ENCODE data around the gene BEND3.

BEND3 gene

GRCh38 chr6:107080036-107080435, 35.3 kb downstream of the BEND3 start:
- DNase-seq = peak in 1 of 2 donors; percentile 20

DNA sequence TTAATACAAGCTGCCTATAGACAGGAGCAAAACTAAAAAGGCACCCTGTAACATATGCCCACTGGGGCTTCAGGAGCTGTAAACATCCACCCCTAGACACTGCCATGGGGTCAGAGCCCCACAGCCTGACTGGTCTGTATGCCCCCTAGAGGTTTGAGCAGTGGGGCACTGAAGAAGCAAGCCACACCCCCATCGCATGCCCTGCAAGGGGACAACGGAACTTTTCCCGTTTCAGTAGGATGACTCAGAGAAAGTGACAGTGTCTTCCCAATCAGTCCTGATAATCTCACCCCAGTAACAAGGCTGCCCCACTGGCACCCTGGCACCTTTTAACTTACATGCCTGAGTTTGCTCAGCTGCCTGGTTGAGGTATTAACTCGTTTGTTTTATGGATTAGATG, 35.9 kb downstream of the BEND3 start:
- DNase-seq = no peak

DNA sequence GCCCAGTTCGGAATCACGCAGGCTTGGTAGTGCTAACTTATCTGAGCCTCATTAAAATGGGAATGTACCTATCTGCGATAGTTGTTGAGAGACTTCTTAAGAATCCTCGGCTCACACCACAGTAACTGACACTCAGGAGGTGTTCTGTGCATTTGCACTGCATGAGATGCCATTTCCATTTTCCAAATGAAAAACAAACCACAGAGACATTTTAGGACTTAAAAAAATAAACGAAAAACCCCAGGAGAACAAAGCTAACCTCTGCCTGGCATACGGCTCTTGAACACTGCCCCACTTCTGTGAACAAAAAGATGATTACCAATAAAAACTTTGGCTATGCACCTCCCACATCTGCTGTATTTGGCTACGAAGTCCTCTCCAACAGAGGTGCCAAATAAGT, 37.6 kb downstream of the BEND3 start:
- no peak for DNase-seq

DNA sequence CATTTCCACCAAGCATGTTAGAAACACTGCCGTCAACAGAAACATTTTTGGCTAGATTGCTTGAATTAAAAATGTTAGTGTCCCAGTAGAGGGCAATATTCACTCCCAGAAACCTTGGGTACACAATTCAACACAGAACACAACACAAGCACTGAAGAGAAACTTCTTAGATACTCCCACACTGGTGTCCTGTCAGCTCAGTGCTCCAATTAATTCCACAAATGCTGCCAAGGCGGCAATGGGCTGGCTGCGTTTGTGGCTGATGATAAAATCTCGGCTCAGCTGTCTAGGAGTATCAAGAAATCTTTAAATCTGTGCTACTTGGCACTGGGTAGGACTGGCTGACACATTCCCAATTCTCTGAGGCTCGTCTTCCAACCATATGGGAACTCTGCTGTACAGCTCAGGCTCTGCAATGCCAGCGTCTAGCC, 39.3 kb downstream of the BEND3 start:
- DNase-seq = peak in 1 of 2 donors; percentile 11

GRCh38 chr6:107070686-107071085, 44.6 kb downstream of the BEND3 start:
- DNase-seq = no peak

DNA sequence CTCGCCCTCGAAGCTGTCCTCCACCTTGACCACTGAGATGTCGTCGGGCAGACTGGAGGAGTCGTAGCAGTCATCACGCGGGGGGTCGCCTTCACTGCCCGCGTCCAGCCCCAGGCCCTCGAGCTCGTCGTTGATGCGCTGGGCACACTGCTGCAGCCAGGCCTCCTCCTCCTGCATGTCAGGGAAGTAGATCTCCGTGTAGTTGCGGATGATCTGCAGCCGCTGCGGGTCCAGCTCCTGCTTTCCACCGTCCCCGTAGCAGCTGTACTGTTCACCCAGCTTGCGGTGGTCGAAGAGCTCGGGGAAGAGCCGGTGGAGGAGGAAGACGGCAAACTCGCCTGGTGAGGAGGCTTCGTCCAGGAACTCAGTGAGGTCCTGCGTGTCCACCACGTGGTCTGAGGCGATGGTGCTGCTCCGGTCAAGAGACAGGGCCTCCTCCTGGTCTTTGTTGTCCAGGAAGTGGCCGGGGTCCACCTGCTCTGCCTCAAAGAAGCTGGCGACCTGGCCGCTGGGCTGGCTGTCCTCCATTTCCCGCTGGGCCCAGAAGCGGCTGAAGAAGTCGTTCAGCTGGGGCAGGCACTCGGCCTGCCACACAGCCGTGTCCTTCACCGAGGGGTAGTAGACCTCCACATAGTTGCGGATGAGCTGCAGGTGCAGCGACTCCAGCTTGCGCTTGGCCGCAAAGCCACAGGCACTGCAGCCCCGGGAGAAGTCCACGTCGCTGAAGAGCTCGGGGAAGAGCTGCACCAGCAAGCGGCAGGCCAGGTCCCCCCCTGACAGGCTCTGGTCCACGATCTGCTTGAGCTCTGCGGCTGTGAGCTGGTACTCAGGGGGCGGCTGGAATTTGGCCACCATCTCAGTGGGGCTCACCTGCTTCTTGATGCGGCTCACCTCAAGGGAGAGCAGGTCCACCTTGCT, 45.4 kb downstream of the BEND3 start:
- DNase-seq = no peak

DNA sequence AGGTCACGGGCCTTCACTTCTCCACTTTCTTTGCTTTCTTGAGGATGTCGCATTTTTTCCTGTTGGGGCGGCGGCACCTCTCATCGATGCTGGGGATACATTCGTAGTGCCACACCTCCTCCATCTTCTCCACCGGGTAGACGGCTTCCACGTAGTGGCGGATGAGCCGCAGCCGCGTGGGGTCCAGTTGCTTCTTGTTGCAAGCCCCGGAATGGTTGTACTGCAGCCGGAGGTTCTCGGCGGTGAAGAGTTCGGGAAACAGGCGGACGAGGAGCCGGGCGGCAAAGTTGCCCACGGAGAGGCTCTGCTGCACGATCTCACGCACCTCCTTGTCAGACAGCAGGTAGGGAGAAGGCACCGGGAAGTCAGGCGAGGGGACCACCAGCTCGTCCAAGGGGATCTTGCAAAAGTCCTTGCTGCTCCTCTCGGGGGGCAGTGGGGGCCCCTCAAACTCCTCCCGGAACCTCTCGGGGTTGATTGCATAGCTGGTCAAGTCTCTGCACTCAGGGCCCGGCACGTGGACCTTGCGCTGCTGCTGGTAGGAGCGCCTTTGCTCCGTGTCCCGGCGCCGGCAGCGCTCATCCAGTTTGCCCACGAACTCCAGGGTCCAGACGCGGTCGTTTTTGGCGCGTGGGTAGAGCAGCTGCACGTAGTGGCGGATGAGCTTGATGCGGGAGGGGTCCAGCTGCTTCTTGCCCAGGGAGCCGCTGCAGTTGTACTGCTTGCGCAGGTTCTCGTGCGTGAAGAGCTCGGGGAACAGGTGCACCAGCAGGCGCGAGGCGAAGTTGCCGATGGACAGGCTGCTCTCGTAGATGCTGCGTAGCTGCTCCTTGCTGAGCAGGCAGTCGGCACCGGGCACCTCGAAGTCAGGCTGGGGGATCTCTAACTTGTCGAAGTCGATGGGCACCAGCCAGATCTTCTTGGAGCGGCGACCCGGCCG, 46.4 kb downstream of the BEND3 start:
- no peak for DNase-seq

DNA sequence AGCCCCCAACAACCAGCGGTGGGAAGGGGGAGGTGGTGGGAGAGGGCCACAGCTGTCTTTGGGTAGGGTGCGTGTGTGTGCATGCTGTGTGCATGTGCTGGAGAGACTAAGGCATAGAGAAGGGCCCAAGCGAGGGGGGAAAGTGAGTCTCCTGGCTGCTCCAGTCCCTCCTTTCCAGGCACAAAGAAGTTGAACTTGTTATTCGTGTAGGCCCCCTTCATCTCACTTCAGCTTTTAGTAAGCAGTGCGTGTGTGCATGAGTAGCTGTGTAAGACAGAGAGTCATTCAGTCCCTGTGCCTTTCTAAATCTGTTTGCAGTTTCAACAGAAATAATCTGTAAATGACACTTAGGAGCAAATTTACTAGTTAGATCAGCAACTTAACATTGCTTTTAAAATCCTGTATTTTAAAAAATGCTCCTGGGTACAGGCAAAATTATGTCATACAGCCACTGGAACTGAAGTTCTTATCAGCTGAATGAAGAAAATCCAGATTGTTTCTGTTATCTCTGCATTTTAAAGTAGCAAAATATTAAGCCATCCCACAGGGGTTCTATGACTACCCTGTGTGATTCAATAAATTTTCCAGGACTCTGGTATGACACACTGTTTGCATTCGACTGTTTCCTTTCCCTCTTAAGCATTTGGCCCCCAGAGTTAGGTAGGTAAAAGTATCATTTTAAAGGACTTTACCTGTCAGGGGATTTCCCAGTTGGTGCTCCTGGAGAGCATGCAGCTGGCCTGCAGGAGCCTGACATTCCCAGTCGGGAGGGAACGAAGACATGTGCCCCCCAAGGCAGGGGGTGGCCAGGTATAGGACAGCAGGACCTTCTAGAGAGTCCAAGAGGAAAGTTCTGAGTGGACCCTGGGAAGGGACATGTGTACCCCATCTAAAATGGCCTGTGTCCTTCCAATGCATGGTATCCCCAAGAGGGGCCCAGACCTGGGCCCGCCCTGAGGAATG, 48.3 kb downstream of the BEND3 start:
- no peak for DNase-seq

GRCh38 chr6:107064579-107065065, 50.7 kb downstream of the BEND3 start:
- peak; percentile 58 to 65 for DNase-seq

DNA sequence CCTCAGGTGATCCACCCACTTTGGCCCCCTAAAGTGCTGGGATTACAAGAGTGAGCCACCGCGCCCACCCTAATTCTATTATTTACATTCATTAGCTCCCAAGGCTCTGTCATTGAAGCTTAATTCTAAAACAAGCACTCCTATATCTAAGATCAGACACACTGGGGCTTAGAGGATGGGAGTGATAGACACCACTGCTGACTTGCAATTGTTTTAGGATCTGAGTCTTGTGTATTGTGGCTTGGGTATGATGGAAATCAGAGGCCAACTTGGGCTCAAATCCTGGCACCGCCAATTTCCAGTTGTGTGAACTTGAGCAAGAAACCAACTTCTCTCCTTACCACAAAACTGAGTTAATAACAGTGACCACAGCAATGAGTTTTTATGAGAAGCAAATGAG, 52.6 kb downstream of the BEND3 start:
- no peak for DNase-seq

GRCh38 chr6:107061125-107062020, 53.9 kb downstream of the BEND3 start:
- no peak for DNase-seq

GRCh38 chr6:107060704-107061103, 54.6 kb downstream of the BEND3 start:
- no peak for DNase-seq

GRCh38 chr6:107059606-107060005, 55.7 kb downstream of the BEND3 start:
- no peak for DNase-seq

DNA sequence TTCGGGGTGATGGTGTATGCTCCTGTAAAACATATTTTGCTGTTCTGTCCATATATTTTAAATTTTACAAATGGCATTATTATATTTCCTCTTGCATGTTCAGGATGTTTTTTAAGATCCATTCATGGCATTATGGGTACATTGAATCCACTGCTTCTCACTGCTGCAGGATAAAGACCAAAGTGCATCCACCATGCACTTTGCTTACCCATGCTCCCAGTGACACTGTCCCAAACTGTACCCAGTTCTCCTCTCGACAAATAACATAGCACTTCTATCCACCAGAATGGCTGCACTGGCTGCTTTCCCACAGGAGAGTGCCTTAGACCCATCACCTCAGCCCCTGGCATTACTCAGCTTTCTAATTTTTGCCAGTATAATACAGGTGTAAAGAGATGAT, 57.6 kb downstream of the BEND3 start:
- no peak for DNase-seq

DNA sequence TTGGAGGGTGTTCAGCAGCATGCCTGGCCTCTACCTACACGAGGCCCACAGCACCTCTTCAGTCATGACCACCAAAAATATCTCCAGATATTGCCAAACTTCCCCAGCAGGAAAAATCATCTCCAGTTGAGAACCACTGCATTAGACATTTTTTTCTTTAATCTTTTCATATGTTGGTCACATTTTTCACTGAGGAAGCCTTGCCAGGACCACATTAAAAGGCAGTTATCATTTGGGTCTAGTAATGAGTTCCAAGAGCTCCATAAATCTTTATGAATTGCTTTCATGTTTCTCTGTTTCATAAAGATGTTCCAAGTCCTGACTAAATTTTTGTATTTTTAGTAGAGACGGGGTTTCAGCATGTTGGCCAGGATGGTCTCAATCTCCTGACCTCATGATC, 58.5 kb downstream of the BEND3 start:
- no peak for DNase-seq

GRCh38 chr6:107047807-107048206, 67.5 kb downstream of the BEND3 start:
- no peak for DNase-seq

DNA sequence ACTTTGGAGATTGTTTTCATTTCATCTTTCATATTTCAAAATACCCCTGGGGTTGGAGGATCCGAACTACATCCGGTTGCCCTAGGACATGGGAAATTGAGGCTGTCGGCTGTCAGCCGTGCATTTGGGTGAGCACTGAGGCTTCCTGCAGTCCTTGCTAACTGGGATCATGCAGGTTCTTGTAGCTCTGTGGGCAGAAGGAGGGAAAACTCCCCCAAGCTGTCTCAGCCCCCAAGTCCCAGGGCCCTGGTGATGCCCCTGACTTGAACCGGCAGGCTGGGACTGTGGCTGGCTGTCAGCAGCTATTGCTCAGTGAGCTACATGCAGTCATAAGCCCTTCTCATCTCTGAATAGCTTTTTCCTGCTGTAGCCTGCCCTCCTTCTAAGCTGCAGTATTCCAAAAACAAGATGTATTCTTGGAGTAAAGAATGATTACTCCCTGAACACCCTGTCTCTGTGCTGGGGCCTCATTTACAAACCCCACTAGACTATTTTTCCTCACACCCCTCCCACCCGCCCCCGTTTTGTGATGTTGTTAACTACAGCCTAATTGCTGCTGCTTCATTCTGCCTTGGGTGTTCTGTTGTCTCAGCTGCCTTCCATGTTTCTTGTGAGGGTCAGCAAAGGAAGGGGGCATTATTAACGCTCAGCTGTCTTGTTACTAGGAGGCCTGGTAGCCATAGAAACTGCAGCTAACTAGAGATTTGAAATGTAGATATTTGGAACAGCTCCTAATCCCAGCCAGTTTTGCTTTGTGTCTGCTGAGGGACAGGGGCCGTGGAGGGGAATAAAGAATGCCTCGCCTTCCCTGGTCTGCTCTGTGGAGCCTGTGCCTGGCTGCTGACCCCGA, 69.3 kb downstream of the BEND3 start:
- no peak for DNase-seq

GRCh38 chr6:107033126-107033525, 82.2 kb downstream of the BEND3 start:
- DNase-seq = peak in 1 of 2 donors; percentile 2

DNA sequence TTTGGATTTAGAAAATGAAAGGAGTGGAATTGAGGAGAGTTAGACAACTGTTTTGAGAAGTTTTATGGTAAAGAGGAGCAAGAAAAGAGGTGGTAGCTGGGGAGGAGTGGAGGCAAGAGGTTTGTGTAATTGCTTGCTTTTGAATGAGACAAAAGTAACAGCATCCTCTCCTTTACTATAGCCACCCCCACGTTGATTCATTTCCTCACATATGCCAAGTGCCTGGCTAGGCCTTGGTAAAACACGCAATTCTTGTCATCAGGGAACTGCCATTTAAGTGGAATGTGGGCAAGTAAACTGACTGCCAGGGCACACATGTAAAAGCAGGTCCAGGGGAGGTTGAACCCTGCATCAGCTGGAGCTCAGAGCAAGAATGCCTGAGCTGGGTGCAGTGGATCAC, 83.3 kb downstream of the BEND3 start:
- DNase-seq = no peak

- DNase-seq = no peak
Measured at GRCh38 chr6:107030151-107030550, 85.2 kb downstream of the BEND3 start.
